Duodenal mucosa (tissue), 2 donors: Measurements from ENCODE around the gene FAM240A.

Experiments
- H3K27ac ChIP-seq: one replicate; pipeline ENCODE4 v1.7.0; 2013; ENCODE audit warnings: low read depth, low read length
- H3K27me3 ChIP-seq, 2 donors: one replicate each; pipeline ENCODE4 v1.7.0; 2013; ENCODE audit warnings: low read length in 2 of 2, control low read depth in 1 of 2; ENCODE audit not compliant: insufficient read depth in 2 of 2, control insufficient read depth in 1 of 2
- H3K36me3 ChIP-seq, 2 donors: one replicate each; pipeline ENCODE4 v1.7.0; 2013; ENCODE audit warnings: low read length in 2 of 2, control low read depth in 1 of 2; ENCODE audit not compliant: insufficient read depth in 2 of 2, control insufficient read depth in 1 of 2
- H3K4me1 ChIP-seq, 2 donors: one replicate each; pipeline ENCODE4 v1.7.0; 2013; ENCODE audit warnings: low read length in 2 of 2, control low read depth in 1 of 2; ENCODE audit not compliant: insufficient read depth in 2 of 2, control insufficient read depth in 1 of 2
- H3K4me3 ChIP-seq, 2 donors: one replicate each; pipeline ENCODE4 v1.7.0; 2013; ENCODE audit warnings: low read length in 2 of 2, low read depth in 1 of 2
- H3K9ac ChIP-seq, 2 donors: one replicate each; pipeline ENCODE4 v1.7.0; 2013; ENCODE audit warnings: low read length in 2 of 2, low read depth in 1 of 2
- H3K9me3 ChIP-seq, 2 donors: one replicate each; pipeline ENCODE4 v1.7.0; 2013; ENCODE audit warnings: low read length in 2 of 2, control low read depth in 1 of 2; ENCODE audit not compliant: control insufficient read depth in 1 of 2

Gene FAM240A

DNA sequence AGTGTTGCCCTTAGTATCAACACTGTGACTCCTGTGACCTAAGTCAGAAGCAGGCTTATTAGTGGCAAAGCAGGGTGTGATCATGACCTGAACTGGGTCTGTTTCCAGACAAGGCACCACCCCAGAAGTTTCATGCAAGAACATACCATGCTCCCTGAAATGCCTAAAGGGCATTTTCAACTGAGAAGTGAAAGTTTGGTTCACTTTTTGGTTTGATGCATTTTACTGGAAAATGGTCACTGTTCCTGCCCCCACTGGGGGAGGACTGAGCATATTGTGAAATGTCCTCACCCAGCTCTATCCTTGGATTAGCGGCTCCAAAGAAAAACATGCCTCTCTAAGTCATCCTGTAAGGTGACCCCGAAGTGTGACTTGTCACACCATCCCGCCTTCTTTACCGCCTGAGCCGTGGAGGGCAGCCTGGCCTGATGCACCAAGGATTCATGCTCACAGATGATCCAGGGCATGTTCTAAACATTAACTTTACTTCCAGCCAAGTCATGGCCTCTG lies 3.1 kb upstream of the FAM240A start:
- no peak overlapping the region for H3K4me3 ChIP-seq
- no peaks in the 10 kb centered on the region for H3K4me1 ChIP-seq
- no peak overlapping the region for H3K9ac ChIP-seq
- H3K36me3 ChIP-seq: no peaks in the 10 kb centered on the region
- no peak overlapping the region for H3K27ac ChIP-seq
- H3K27me3 ChIP-seq: no peaks in the 10 kb centered on the region
- no peaks in the 10 kb centered on the region for H3K9me3 ChIP-seq

DNA sequence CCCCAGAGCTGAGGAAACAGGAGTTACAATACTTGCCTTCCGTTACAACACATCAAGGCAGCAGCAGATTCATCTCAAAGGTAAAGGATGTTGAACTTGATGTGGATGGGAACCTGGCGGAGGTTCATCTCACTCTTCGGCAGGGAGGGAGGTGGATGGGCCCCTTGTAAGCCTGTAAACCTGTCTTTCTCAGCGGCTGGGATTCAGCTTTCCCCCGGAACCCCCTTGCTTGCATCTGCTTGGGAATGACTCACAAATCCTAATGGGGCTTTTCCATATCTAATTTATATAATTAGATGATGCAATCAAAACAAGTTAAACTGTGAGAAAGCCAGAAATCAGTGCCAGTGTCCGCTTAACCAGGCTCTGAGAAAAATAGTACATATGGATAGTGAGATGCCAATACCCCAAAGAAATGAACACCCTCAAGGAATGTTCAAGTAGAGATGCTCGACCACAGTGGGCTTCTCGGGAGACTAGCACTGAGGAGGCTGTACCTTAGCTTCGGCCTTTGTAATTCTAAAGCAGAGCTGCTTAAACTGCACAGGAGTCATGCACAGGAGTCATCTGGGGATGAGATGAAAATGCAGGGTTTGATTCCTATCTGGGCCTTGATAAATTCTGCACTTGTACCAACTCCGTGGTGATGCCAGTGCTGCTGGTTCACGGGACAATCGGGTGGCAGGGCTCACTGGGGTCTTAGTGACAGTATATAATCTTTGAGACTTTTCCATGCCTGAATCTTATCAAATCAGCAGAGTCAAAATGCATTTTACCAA lies 2.2 kb upstream of the FAM240A start:
- no peaks in the 10 kb centered on the region for H3K27me3 ChIP-seq
- H3K4me1 ChIP-seq: no peaks in the 10 kb centered on the region
- no peaks in the 10 kb centered on the region for H3K9me3 ChIP-seq
- no peak overlapping the region for H3K27ac ChIP-seq
- H3K4me3 ChIP-seq: no peak overlapping the region
- no peaks in the 10 kb centered on the region for H3K36me3 ChIP-seq
- H3K9ac ChIP-seq: no peak overlapping the region

DNA sequence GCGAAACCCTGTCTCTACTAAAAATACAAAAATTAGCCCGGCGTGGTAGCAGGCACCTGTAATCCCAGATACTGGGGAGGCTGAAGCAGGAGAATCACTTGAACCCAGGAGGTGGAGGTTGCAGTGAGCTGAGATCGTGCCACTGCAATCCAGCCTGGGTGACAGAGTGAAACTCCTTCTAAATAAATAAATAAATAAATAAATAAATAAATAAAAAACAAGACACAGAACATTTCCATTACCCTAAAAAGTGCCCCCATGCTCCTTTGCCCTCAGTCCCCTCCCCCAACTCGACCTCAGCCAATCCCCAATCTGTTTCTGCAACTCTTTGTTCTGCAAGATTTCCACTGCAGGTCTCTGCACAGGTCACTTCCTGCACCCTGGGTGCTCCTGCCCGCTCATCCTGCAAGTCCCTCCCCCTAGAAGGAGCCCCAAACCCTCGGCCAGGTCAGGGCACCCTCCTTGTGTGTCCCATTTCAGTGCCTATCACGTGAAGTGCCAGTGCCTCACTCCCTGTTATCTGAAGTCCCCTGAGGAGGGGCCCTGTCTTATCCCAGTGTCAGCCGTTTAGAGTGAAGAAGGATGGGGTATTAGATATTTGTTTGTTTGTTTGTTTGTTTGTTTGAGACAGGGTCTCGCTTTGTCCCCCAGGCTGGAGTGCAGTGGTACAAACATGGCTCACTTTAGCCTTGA lies 1.1 kb downstream of the FAM240A start:
- Histone ChIP-seq H3K9me3 (no peaks in the 10 kb centered on the region), H3K27ac (no peak overlapping the region), H3K27me3 (peaks cover 0 to 2% of the 10 kb centered on the region in 2 donors), H3K9ac (no peak overlapping the region), H3K4me1 (no peaks in the 10 kb centered on the region), H3K4me3 (no peak overlapping the region), H3K36me3 (no peaks in the 10 kb centered on the region)

DNA sequence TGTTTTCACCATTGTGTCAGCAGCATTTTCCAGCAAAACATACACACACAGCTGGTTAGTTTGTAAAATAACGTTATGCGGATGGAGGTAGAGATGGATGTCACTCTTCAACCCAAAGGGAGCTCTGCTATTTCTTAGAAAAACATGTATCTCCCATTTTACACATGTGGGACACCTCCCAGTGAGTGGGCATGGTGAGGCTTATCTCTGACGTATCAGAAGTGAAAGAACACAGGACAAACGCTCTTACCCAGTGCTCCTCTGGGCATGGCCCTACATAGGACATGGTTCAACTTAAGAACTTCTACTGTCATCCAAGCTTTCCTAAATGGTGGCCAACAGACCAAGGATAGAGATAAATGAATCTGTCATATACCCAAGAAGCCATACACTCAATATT lies 2.1 kb downstream of the FAM240A start:
- H3K9me3 ChIP-seq: no peaks in the 10 kb centered on the region
- no peak overlapping the region for H3K9ac ChIP-seq
- peaks cover 0 to 2% of the 10 kb centered on the region in 2 donors for H3K27me3 ChIP-seq
- H3K4me1 ChIP-seq: no peaks in the 10 kb centered on the region
- no peaks in the 10 kb centered on the region for H3K36me3 ChIP-seq
- H3K4me3 ChIP-seq: no peak overlapping the region
- H3K27ac ChIP-seq: no peak overlapping the region

DNA sequence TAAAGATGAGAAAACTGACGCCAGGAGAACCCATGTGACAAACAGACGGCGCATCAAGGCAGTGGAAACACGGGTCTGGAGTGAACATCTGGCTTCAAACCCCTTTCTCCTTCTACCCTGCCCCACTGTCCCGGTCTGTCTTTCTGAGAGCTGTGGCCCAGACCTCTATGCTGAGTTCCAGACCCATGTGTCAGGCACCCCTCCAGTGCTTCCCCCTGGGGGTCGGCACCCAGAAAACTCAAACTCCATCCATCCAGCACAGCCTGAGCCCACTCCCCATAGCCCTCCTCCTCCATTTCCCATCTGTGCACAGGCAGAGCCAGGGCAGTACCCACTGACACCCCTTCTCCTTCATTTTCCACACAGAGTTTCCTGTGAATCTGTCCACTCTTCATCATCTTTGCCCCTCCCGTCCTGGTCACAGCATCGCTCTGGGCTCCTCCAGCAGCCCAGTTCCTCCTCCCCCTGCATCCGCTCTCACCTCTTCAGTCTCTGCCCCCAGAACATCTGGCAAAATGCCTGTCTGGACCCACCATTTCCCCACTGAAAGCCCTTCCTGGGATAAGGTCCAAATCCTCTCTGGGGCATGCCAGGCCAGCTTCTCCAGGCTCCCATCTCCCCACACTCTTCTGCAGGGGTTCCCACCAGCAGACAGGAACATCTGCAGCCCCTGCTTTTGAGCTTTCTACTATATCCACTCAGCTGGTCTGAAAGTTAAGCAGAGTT lies 2.9 kb downstream of the FAM240A start:
- Histone ChIP-seq H3K4me3 (no peak overlapping the region), H3K9ac (no peak overlapping the region), H3K4me1 (no peaks in the 10 kb centered on the region), H3K9me3 (no peaks in the 10 kb centered on the region), H3K36me3 (no peaks in the 10 kb centered on the region), H3K27me3 (peaks cover 0 to 2% of the 10 kb centered on the region in 2 donors), H3K27ac (no peak overlapping the region)

DNA sequence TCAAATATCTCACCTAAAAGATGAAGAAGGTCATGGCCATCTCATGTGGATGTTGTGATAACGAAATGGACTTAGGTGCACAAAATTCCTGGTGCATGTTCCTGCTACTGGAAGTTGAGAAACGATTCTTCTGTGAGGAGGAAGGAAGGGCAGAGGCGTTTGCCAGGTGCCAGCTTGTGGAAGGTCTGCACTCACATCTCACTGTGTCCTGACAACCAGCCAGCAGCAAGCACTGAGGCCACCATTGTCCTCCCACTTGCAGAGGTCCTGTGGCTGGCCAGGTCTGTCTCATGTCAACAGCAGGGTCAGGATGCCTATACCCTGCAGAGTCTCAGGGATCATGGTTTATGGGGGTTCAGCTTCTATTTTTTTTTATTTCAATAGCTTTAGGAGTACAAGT lies 3.7 kb downstream of the FAM240A start:
- H3K27me3 ChIP-seq: peaks cover 0 to 2% of the 10 kb centered on the region in 2 donors
- no peak overlapping the region for H3K9ac ChIP-seq
- H3K27ac ChIP-seq: no peak overlapping the region
- H3K9me3 ChIP-seq: no peaks in the 10 kb centered on the region
- H3K36me3 ChIP-seq: no peaks in the 10 kb centered on the region
- no peak overlapping the region for H3K4me3 ChIP-seq
- no peaks in the 10 kb centered on the region for H3K4me1 ChIP-seq

DNA sequence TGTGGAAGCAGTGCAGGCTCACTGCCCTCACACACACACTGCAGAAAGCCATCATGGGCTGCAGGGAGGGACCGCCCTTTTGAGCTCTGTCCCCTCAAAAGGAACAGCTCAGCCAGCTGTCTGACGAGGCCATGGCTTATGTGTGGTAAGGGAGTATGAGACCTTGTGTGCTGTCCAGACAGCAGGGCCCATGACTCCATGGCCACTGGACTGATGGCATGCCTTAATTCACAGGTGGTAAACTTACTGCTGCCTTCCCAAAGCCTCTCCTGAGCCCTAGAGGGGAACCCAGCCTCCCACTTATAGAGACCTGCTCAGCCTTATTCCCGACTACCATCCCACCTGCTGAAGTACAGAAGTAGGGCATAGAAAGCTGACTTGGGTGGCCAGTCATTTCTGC lies 5.6 kb downstream of the FAM240A start:
- H3K9me3 ChIP-seq: no peaks in the 10 kb centered on the region
- peaks cover 0 to 2% of the 10 kb centered on the region in 2 donors for H3K27me3 ChIP-seq
- no peak overlapping the region for H3K27ac ChIP-seq
- H3K4me3 ChIP-seq: no peak overlapping the region
- no peaks in the 10 kb centered on the region for H3K4me1 ChIP-seq
- no peak overlapping the region for H3K9ac ChIP-seq
- H3K36me3 ChIP-seq: no peaks in the 10 kb centered on the region

DNA sequence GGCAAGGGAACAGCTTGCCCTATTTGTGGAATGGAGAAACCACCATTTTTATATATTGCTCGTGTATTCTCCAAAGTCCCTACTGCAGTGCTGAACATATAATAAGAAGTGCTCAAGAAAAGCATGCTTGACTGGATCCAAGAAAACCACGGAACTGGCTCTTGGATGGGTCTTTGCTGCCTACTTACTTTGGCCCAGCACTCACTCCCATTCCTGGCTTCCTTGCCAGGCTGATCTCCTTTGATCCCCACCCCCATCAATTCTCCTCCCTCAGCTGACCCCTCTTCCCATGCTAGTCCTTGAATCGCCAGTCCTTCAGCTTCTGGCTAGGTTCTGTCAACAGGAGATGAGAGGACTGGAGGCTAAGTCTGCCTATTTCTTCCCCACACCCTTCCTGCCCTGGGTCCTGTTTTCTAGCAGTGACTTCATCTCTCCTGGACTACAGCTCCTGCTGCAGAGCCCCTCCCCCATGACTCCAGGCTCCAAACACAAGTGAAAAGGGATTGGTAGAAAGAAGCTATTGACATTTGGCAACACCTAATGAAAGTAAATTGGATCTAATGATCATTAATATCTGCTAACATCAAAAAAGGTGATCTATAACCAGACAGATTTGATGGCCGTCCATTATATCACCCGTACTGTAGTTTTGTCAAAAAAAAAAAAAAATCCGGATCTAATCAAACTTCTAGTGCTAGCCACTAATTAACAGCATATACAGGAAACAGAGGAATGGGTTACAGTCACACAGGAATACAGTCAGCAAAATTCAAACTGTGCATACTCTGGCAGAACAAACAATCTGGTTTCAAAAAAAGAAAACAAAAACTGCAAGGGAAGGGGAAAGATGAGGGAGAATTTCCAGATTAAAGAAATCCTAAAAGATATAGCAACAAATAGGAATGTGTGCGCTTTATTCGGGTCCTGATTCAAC lies 7.8 kb downstream of the FAM240A start:
- Histone ChIP-seq H3K27me3 (peaks cover 0 to 2% of the 10 kb centered on the region in 2 donors), H3K27ac (no peak overlapping the region), H3K9me3 (no peaks in the 10 kb centered on the region), H3K4me1 (no peaks in the 10 kb centered on the region), H3K4me3 (no peak overlapping the region), H3K36me3 (no peaks in the 10 kb centered on the region), H3K9ac (no peak overlapping the region)

DNA sequence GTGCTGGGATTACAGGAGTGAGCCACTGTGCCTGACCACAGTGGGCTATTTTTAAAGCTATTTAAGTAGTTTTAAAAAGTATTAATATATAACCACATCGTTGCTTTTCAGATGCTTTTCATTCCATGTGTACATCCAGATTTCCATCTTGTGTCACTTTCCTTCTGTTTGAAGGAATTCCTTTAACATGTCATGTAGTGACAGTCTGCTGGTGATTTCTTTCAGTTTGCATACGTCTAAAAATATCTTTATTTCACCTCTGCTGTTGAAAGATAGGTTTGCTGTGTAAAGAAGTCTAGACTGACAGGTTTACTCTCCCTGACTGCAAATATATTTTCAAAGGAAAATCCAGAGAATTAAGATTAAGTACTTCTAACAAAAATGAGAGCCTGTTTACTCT lies 12.2 kb downstream of the FAM240A start:
- Histone ChIP-seq H3K27ac (no peak overlapping the region), H3K4me3 (no peak overlapping the region), H3K9ac (no peak overlapping the region), H3K36me3 (no peaks in the 10 kb centered on the region), H3K27me3 (no peaks in the 10 kb centered on the region), H3K4me1 (peaks cover 0 to under 1% of the 10 kb centered on the region in 2 donors), H3K9me3 (no peaks in the 10 kb centered on the region)
